Activated CD4-positive, CD25-positive, alpha-beta regulatory T cell treated with anti-CD3 and anti-CD28 coated beads, Interleukin-2, amount 50 U/mL, for 16 hours (primary cell): ENCODE measurements around the gene CADM2.
"Not testable (repeated sequence)": the region's sequence is repeated elsewhere in the genome, so short reads cannot be mapped to it uniquely, and the experiment has no call there.

Experiments
- DNase-seq: peaks from one replicate; pipeline ENCODE4 v3.0.0-alpha.2; 2020; ENCODE audit warnings: low read depth, low spot score

The CADM2 gene

DNA sequence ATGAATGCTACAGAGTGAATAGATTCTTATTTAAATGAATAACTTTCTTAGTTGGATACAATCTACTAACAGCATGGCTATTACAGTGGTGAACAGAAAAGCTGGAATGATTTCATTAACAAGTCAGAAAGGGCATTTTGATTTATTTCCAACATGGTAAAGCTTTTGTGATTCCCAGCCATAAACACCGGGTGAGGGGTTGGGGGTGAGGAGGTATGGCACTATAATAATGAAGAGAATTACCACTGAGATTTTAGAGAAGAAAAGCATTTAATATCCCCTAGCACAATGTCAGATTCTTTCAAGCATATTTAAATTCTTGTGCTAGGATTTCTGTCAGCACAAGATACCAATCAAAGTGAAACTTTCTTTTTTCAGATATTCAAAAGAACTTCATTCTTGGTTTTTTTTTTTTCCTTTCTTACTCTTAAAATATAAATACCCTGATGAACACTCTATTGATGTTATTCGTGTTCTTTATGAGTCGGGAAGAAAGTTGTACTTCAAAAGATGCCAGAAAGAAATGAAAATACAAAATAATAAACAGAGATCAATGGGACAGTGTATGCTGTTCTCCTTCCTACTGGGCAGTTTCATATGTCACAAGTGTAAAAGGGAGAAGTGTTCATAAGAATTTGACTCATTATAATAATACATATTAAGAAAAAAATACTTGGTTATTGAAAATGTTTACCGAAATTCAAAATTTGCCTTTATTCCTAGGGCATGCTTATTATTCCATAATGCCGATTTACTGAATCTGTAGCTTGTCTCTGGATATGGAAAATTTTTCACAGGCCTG, 522.8 kb downstream of the CADM2 start:
- DNase-seq = no peak

DNA sequence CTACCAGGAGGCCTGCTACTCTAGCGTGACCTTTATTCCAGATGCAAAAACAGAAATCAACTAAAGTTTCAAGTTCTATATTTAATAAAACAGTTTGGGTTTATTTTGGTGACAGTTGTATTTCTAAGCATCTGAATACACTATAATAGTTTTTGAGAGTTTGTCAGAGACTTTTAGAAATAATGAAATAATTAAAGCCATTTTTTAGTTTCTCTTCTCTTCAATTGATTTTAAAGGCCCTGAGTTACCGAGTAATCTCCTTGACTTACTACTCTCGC, 523.4 kb downstream of the CADM2 start:
- DNase-seq = no peak

DNA sequence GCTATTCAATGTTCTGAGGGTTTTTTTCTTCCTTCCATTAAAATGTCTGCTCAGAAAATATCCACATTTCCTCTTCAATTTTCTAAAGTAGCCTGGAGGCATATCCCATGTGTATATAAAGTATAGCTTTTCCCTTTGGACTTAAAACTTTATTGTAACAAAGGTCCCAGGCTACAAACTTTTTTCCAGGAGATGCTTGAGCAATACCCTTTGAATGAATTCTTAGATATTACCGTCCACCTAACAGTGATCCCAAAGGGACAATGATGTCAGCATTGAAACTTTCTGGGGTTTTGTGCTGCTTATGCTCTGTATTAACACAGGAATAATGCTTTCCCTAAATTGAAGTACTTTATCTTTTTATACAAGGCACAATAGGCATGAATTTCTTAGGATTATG, 525.2 kb downstream of the CADM2 start:
- DNase-seq = no peak

DNA sequence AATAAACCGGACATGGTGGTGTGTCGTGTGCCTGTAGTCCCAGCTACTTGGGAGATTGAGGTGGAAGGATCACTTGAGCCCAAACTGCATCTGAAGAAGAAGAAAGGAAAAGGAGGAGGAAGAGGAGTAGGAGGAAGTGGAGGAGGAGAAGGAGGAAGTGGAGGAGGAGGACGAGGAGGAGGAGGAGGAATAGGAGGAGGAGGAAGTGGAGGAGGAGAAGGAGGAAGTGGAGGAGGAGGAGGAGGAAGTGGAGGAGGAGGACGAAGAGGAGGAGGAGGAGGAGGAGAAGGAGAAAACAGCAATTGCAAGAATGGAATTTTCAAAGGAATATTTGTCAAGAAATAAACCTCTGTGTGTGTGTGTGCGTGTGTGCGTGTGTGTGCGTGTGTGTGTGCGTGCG, 528.6 kb downstream of the CADM2 start:
- DNase-seq = no peak

DNA sequence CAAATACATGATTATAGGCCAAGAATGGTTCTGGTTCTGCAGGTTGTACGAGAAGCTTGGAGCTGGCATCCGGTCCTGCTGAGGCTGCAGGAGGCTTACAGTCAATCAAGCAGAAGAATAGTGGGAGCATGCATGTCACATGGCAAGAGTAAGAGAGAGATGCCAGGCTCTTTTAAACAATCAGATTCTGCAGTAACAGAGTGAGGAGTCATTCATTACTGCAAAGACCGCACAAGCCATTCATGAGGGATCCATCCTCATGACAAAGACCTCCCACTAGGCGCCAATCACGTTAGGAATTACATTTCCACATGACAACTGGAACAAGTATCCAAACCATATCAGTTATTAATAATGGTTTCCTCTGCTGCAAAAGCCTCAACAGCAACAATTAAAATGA, 536.8 kb downstream of the CADM2 start:
- no peak for DNase-seq

DNA sequence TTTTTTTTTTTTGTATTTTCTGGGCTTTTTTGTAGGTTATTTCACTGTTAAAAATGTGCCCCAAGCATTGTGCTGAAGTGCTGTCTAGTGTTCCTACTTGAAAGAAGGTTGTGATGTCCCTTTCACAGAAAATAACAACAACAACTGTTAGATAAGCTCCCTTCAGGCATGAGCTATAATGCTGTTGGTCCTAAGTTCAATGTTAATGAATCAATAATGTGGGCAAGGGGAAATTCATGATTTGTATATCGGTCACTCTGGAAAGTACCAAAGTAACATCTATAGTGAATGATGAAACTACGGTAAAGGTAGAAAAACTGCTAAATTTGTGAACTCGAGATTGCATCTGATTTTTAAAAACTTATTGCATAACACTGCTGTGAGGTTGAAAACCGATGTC, 539.4 kb downstream of the CADM2 start:
- DNase-seq = no peak

- no peak for DNase-seq
These were observed 543.5 kb downstream of the CADM2 start for GRCh38 chr3:85502148-85502875.

DNA sequence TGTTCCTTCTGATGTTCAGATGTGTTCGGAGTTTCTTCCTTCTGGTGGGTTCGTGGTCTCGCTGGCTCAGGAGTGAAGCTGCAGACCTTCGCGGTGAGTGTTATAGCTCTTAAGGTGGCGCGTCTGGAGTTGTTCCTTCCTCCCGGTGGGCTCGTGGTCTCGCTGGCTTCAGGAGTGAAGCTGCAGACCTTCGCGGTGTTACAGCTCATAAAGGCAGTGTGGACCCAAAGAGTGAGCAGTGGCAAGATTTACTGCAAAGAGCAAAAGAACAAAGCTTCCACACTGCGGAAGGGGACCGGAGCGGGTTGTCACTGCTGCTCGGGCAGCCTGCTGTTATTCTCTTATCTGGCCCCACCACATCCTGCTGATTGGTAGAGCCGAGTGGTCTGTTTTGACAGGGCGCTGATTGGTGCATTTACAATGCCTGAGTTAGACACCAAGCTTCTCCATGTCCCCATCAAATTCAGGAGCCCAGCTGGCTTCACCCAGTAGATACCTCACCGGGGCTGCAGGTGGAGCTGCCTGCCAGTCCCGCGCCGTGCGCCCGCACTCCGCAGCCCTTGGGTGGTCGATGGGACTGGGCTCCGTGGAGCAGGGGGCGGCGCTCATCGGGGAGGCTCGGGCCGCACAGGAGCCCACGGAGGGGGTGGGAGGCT, 545.5 kb downstream of the CADM2 start:
- not testable (repeated sequence) for DNase-seq

- DNase-seq = not testable (repeated sequence)
These were observed 546.2 kb downstream of the CADM2 start for GRCh38 chr3:85504785-85505511.

GRCh38 chr3:85507052-85507451, 548.3 kb downstream of the CADM2 start:
- DNase-seq = not testable (repeated sequence)

- DNase-seq = no peak
These were observed 549.9 kb downstream of the CADM2 start for GRCh38 chr3:85508659-85509058.

DNA sequence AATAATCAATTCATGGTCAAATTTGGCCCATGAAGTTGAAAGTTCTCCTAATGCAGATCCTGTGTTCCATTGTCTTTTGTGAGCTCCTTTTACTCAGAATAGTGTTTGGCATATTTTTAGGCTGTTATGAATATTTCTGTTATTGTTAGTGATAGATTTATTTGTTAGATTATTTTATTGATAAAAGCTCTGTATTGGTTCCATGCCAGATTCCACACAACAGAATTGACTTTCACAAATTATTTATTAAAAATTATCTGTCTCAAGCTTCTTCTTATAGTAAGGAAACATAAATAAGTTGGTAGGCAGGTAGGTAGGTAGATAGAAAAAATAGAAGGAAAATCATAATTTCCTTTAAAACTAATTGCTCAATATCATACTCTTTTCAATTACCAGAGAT, 557.4 kb downstream of the CADM2 start:
- no peak for DNase-seq

DNA sequence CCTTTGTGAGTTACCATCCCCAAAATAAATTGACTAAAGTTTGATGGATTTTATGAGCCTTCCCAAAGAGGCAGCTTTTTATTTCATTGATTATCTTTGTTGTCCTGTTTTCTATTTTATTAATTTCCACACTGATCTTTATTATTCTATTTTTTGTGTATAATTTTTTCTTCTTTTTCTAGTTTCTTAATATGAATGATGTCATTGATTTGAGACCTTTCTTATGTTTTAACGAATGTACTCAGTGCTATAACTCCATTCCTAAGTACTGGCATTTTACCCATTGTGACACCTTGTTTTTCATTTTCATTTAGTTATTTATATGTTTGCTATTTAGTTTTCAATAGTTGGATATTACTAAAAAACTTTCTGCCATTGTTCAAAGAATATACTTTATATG, 565.3 kb downstream of the CADM2 start:
- DNase-seq = no peak

- DNase-seq = no peak
These were observed 566.5 kb downstream of the CADM2 start for GRCh38 chr3:85525264-85525663.

DNA sequence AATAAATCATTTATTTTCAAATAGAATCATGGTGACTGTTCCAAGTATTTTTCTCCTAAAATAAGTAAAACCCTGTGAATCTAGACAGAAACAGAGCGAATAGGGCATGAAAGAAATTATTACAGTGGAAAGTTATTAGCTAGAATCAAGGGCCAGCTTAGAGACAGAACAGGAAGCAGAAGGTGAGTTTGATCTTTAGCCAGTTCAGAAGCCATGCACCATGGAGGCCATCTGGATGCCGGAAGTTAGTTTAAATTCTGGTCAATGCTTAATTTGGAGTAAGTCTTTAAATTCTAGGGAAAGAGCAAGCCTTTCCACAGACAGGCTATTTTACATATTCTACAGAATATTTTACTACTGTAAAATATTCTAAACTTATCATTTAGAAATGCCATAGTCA, 574.8 kb downstream of the CADM2 start:
- DNase-seq = no peak

DNA sequence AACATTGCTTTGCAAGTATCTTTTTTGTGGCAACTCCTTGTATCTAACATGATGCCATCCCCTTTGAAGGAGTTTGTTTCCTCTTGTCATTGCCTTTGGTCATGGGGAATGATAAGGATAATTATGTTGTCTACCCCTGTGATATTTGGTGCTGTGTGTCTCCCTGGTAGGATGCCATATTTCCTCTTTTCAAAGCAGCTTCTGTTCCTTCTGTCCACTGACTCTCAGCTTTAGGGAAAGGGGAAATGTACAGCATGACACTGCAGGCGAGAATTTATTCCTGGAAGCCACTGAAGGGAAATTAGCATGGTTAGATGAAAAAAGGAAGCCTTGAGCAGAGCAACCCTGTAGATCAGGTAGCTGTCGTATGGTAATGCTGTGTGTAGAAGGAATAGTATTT, 576.7 kb downstream of the CADM2 start:
- DNase-seq = no peak

DNA sequence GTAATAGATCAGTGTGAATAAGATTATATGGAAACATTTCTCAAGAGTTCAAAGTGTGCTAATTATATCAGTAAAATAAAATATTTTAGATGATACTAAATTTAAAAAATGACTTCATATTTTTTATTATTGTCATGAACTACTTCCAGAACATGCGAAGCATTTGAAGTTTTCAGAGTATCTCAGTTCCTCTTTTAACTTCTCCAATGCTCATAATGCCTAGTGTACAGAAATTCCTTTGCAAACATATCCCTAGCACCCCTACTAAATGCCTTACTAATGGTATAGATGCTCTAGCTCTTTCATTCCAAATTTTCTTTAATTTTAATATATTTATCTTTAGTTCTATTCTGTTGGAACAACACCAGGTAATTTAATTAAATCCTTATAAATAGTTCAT, 580.4 kb downstream of the CADM2 start:
- no peak for DNase-seq

GRCh38 chr3:85554153-85554552, 595.4 kb downstream of the CADM2 start:
- DNase-seq = no peak

- DNase-seq = no peak
These were observed 601.4 kb downstream of the CADM2 start for GRCh38 chr3:85560088-85560785.

DNA sequence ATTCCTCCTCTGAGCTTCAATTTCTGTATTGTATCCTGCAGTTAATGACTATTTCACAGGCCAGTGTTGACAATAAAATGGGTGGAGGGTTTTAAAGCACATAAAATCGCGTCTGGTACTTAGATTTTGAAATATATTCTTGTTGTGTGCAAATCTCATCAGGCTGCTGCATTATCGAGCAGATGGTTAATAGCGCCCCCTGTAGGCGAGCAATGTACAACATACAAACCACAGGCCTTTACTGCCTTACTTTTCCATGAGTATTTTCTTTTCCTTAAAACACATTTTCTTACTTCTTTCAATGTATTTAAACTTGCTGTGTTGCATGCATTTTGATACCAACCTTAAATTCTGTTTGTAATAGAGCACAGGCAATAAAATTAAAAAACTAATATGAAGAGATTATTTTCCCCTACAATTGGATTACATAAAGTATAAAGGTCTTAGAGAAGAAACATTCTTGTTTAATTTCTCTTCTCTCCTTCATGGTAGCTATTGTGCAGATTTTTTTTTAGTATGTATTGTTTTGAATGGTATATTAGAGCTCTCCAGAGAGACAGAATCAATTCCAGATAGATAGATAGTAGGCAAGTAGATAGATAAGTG, 608.4 kb downstream of the CADM2 start:
- DNase-seq = no peak

DNA sequence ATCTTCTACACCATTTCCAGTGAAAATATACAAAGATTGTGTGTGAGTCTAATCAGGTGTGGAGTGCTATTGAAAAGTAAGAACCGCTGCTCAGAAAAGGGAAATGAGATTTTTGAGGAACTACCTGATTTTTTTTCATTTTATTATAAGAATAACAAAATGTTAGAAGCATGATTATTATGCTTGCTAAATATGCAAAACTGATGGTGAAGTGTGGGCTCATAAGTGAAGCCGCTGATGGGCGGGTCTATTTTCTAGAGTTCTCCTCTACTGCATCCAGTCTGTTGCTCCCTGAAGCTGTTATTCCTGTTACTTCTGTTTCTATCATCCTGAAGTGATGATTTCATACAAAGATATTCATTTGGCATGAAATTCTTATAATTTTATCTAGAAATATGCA, 612.0 kb downstream of the CADM2 start:
- DNase-seq = no peak
